GM23338 (cell line): Measurements from ENCODE around the gene AMBRA1. TPM values are rescaled to one million over a fixed set of nuclear protein-coding genes. Genes with fewer than 3 reads are reported as not detected.

ENCODE experiments used
- ATAC-seq: fragments of 200-7000 bp; cut with Tn5 transposase; 3 replicates; pipeline ENCODE4 v1.9.1; 2020
- DNase-seq: peaks from one replicate; pipeline ENCODE4 v3.0.0-alpha.2; 2015; ENCODE audit warnings: low spot score
- H2AFZ ChIP-seq: fragments of 200-600 bp; sonication (generic); 2 replicates; pipeline ENCODE4 v1.8.0; 2016; ENCODE audit warnings: antibody characterized with exemption, mild to moderate bottlenecking, moderate library complexity
- H3F3A ChIP-seq: fragments of 200-600 bp; sonication (generic); replicated peaks from 2 replicates; pipeline ENCODE4 v1.8.0; 2017; ENCODE audit warnings: antibody characterized with exemption, mixed run types, low read depth
- H3K27ac ChIP-seq: fragments of 200-600 bp; sonication (generic); 2 replicates; pipeline ENCODE4 v1.6.1; 2016; ENCODE audit warnings: low read depth
- H3K27me3 ChIP-seq: fragments of 200-600 bp; sonication (generic); 2 replicates; pipeline ENCODE4 v1.8.0; 2016; ENCODE audit warnings: mild to moderate bottlenecking, mixed run types, moderate library complexity; ENCODE audit not compliant: insufficient read depth
- H3K36me3 ChIP-seq: fragments of 200-600 bp; sonication (generic); 2 replicates; pipeline ENCODE4 v1.8.0; 2016; ENCODE audit warnings: mild to moderate bottlenecking; ENCODE audit not compliant: insufficient read depth
- H3K4me1 ChIP-seq: fragments of 200-600 bp; sonication (generic); 2 replicates; pipeline ENCODE4 v1.8.0; 2016; ENCODE audit warnings: mild to moderate bottlenecking, moderate library complexity; ENCODE audit not compliant: insufficient read depth
- H3K4me2 ChIP-seq: fragments of 200-600 bp; sonication (generic); 2 replicates; pipeline ENCODE4 v1.7.1; 2017; ENCODE audit warnings: mixed run types
- H3K4me3 ChIP-seq: fragments of 200-600 bp; sonication (generic); 2 replicates; pipeline ENCODE4 v1.6.1; 2016; ENCODE audit warnings: mixed run types
- H3K79me2 ChIP-seq: fragments of 200-600 bp; sonication (generic); replicated peaks from 2 replicates; pipeline ENCODE4 v1.8.0; 2017; ENCODE audit warnings: mild to moderate bottlenecking; ENCODE audit not compliant: insufficient read depth
- H3K9me2 ChIP-seq: fragments of 200-600 bp; sonication (generic); 2 replicates; pipeline ENCODE4 v1.8.0; 2017; ENCODE audit not compliant: insufficient read depth
- H4K20me1 ChIP-seq: fragments of 200-600 bp; sonication (generic); replicated peaks from 2 replicates; pipeline ENCODE4 v1.8.0; 2017; ENCODE audit warnings: mild to moderate bottlenecking; ENCODE audit not compliant: insufficient read depth
- H3K27ac Mint-ChIP-seq: 2 replicates; pipeline ENCODE4 v1.8.0; 2020; ENCODE audit warnings: inconsistent platforms, mild to moderate bottlenecking, moderate library complexity, mixed read lengths
- H3K27me3 Mint-ChIP-seq: 3 replicates; pipeline ENCODE4 v1.8.0; 2022; ENCODE audit warnings: low read depth, mild to moderate bottlenecking, moderate library complexity, mixed read lengths, inconsistent platforms; ENCODE audit not compliant: insufficient read depth, poor library complexity
- H3K36me3 Mint-ChIP-seq: 3 replicates; pipeline ENCODE4 v1.8.0; 2021; ENCODE audit warnings: low read depth, mild to moderate bottlenecking, inconsistent platforms, moderate library complexity, mixed read lengths
- H3K4me1 Mint-ChIP-seq: 3 replicates; pipeline ENCODE4 v1.8.0; 2020; ENCODE audit warnings: mild to moderate bottlenecking, inconsistent platforms, mixed read lengths
- H3K4me3 Mint-ChIP-seq: 3 replicates; pipeline ENCODE4 v1.8.0; 2021; ENCODE audit warnings: moderate library complexity, mild to moderate bottlenecking, inconsistent platforms, mixed read lengths
- H3K9me3 Mint-ChIP-seq: 3 replicates; pipeline ENCODE4 v1.8.0; 2020; ENCODE audit warnings: moderate library complexity, mild to moderate bottlenecking, inconsistent platforms, mixed read lengths
- CREB1 ChIP-seq: fragments of 250-450 bp; sonication (Bioruptor Pico); IDR thresholded peaks from 2 replicates; pipeline ENCODE4 v1.5.0; 2020; ENCODE audit warnings: low read depth, mild to moderate bottlenecking, moderate library complexity
- EZH2 ChIP-seq: fragments of 200-600 bp; sonication (generic); IDR thresholded peaks from one replicate; pipeline ENCODE4 v1.8.0; 2017; ENCODE audit warnings: antibody characterized with exemption, mild to moderate bottlenecking, low read depth; ENCODE audit not compliant: unreplicated experiment
- EZH2phosphoT487 ChIP-seq: fragments of 200-600 bp; sonication (generic); IDR thresholded peaks from one replicate; pipeline ENCODE4 v1.8.1; 2018; ENCODE audit warnings: antibody characterized with exemption; ENCODE audit not compliant: unreplicated experiment
- JUNB ChIP-seq: IDR thresholded peaks from one replicate; pipeline ENCODE4 v1.6.1; 2016; ENCODE audit warnings: antibody characterized with exemption; ENCODE audit not compliant: unreplicated experiment
- NANOG ChIP-seq: IDR thresholded peaks from 2 replicates; pipeline ENCODE4 v1.6.1; 2016; ENCODE audit warnings: antibody characterized with exemption, borderline replicate concordance
- POLR2AphosphoS5 ChIP-seq: IDR thresholded peaks from 2 replicates; pipeline ENCODE4 v1.6.1; 2016; ENCODE audit warnings: antibody characterized with exemption, low read depth
- STAT1 ChIP-seq: IDR thresholded peaks from one replicate; pipeline ENCODE4 v1.6.1; 2016; ENCODE audit warnings: antibody characterized with exemption; ENCODE audit not compliant: unreplicated experiment
- ZNF114 ChIP-seq: fragments of 250-450 bp; sonication (Bioruptor Pico); IDR thresholded peaks from 2 replicates; pipeline ENCODE4 v1.5.0; 2020; ENCODE audit warnings: mild to moderate bottlenecking, moderate library complexity
- ZNF331 ChIP-seq: fragments of 250-450 bp; sonication (Bioruptor Pico); IDR thresholded peaks from 2 replicates; pipeline ENCODE4 v1.5.0; 2020; ENCODE audit warnings: low read depth, mild to moderate bottlenecking, moderate library complexity
- polyA plus RNA-seq: library from polyadenylated mRNA; unstranded; fragments of >200 nt; fragmentation: Nextera tagmentation; extraction: Ambion mirVana; gene quantifications from 2 replicates; pipeline ENCODE4 v1.2.1, GENCODE V29; 2016
- total RNA-seq: library from RNA; depleted of rRNA; stranded (reverse); fragments of >200 nt; shearing (Covaris generic); gene quantifications from 2 replicates; pipeline ENCODE4 v1.2.3, GENCODE V29; 2014
- TF ChIP-seq, protein P1 (sequence below): fragments of 250-450 bp; sonication (Bioruptor Pico); IDR thresholded peaks from 2 replicates; pipeline ENCODE4 v1.5.0; 2020; ENCODE audit warnings: mild to moderate bottlenecking, moderate library complexity
- TF ChIP-seq, protein P2 (sequence below): IDR thresholded peaks from 2 replicates; pipeline ENCODE4 v1.6.1; 2016; ENCODE audit warnings: antibody characterized with exemption
- TF ChIP-seq, protein P3 (sequence below): IDR thresholded peaks from one replicate; pipeline ENCODE4 v1.6.1; 2018; ENCODE audit warnings: antibody characterized with exemption; ENCODE audit not compliant: unreplicated experiment
- TF ChIP-seq, protein P4 (sequence below), 2 experiments: fragments of 200-600 bp in 1 of 2; sonication (generic) in 1 of 2; conservative IDR thresholded peaks; 2 replicates each; pipeline versions ENCODE4 v1.5.1 to v1.6.1; 2016 to 2017; ENCODE audit warnings: antibody characterized with exemption in 2 of 2, low read depth in 2 of 2, mild to moderate bottlenecking in 2 of 2, moderate library complexity in 1 of 2

The AMBRA1 gene
- total and polyA plus RNA-seq, 2 experiments from 2014 or later = 8.3 to 34.8 TPM

DNA sequence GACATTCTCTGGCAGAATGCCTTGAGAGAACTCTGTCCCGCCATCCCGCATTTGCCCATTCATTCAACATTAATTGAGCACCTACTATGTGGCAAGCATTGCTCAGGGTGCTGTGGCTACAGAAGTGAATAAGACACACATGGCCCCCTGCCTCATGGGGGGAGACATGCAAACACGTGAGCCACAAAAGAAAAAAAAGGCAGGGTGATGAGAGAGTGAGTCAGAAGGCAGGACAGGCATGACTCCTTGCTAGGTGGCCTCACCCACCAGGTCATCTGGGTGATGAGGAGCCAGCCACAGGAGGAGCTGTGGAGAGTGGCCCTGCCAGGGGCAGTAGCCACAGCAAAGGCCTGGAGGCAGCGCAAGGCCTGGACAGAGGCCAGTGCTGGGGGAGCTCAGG is 207.1 kb downstream of the AMBRA1 start:
- Mint-ChIP-seq H3K27ac (no peak overlapping the region), H3K4me1 (peaks cover 34% of the 10 kb centered on the region), H3K27me3 (peaks cover 55% of the 10 kb centered on the region), H3K9me3 (no peaks in the 10 kb centered on the region; the same call in 1 of the 3 replicates), H3K4me3 (no peak overlapping the region; the same call in 2 of the 3 replicates), H3K36me3 (peaks cover 11% of the 10 kb centered on the region)
- Histone ChIP-seq H3K9me2 (no peaks in the 10 kb centered on the region), H3K4me2 (no peak overlapping the region), H3K27me3 (peaks cover 45% of the 10 kb centered on the region), H3F3A (peaks cover 27% of the 10 kb centered on the region), H3K36me3 (no peaks in the 10 kb centered on the region; the same call in 1 of the 2 replicates), H2AFZ (no peak overlapping the region), H4K20me1 (peaks cover 7% of the 10 kb centered on the region), H3K27ac (no peak overlapping the region), H3K4me3 (no peak overlapping the region), H3K4me1 (peaks cover 40% of the 10 kb centered on the region), H3K79me2 (no peaks in the 10 kb centered on the region)
- TF ChIP-seq ZNF114 (CRISPR knock-in tag) = no peak
- TF ChIP-seq CREB1 (CRISPR knock-in tag) = no peak
- no peak for TF ChIP-seq STAT1
- no peak for TF ChIP-seq JUNB
- TF ChIP-seq, protein P1, sequence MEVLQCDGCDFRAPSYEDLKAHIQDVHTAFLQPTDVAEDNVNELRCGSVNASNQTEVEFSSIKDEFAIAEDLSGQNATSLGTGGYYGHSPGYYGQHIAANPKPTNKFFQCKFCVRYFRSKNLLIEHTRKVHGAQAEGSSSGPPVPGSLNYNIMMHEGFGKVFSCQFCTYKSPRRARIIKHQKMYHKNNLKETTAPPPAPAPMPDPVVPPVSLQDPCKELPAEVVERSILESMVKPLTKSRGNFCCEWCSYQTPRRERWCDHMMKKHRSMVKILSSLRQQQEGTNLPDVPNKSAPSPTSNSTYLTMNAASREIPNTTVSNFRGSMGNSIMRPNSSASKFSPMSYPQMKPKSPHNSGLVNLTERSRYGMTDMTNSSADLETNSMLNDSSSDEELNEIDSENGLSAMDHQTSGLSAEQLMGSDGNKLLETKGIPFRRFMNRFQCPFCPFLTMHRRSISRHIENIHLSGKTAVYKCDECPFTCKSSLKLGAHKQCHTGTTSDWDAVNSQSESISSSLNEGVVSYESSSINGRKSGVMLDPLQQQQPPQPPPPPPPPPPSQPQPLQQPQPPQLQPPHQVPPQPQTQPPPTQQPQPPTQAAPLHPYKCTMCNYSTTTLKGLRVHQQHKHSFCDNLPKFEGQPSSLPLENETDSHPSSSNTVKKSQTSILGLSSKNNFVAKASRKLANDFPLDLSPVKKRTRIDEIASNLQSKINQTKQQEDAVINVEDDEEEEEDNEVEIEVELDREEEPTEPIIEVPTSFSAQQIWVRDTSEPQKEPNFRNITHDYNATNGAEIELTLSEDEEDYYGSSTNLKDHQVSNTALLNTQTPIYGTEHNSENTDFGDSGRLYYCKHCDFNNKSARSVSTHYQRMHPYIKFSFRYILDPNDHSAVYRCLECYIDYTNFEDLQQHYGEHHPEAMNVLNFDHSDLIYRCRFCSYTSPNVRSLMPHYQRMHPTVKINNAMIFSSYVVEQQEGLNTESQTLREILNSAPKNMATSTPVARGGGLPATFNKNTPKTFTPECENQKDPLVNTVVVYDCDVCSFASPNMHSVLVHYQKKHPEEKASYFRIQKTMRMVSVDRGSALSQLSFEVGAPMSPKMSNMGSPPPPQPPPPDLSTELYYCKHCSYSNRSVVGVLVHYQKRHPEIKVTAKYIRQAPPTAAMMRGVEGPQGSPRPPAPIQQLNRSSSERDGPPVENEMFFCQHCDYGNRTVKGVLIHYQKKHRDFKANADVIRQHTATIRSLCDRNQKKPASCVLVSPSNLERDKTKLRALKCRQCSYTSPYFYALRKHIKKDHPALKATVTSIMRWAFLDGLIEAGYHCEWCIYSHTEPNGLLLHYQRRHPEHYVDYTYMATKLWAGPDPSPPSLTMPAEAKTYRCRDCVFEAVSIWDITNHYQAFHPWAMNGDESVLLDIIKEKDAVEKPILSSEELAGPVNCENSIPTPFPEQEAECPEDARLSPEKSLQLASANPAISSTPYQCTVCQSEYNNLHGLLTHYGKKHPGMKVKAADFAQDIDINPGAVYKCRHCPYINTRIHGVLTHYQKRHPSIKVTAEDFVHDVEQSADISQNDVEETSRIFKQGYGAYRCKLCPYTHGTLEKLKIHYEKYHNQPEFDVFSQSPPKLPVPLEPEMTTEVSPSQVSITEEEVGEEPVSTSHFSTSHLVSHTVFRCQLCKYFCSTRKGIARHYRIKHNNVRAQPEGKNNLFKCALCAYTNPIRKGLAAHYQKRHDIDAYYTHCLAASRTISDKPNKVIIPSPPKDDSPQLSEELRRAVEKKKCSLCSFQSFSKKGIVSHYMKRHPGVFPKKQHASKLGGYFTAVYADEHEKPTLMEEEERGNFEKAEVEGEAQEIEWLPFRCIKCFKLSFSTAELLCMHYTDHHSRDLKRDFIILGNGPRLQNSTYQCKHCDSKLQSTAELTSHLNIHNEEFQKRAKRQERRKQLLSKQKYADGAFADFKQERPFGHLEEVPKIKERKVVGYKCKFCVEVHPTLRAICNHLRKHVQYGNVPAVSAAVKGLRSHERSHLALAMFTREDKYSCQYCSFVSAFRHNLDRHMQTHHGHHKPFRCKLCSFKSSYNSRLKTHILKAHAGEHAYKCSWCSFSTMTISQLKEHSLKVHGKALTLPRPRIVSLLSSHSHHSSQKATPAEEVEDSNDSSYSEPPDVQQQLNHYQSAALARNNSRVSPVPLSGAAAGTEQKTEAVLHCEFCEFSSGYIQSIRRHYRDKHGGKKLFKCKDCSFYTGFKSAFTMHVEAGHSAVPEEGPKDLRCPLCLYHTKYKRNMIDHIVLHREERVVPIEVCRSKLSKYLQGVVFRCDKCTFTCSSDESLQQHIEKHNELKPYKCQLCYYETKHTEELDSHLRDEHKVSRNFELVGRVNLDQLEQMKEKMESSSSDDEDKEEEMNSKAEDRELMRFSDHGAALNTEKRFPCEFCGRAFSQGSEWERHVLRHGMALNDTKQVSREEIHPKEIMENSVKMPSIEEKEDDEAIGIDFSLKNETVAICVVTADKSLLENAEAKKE (CRISPR knock-in tag) = no peak
- TF ChIP-seq POLR2AphosphoS5 = no peak
- TF ChIP-seq ZNF331 (CRISPR knock-in tag) = no peak
- TF ChIP-seq, protein P2, sequence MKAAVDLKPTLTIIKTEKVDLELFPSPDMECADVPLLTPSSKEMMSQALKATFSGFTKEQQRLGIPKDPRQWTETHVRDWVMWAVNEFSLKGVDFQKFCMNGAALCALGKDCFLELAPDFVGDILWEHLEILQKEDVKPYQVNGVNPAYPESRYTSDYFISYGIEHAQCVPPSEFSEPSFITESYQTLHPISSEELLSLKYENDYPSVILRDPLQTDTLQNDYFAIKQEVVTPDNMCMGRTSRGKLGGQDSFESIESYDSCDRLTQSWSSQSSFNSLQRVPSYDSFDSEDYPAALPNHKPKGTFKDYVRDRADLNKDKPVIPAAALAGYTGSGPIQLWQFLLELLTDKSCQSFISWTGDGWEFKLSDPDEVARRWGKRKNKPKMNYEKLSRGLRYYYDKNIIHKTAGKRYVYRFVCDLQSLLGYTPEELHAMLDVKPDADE = no peak
- no peak for TF ChIP-seq NANOG
- no peak for TF ChIP-seq EZH2phosphoT487
- TF ChIP-seq, protein P3, sequence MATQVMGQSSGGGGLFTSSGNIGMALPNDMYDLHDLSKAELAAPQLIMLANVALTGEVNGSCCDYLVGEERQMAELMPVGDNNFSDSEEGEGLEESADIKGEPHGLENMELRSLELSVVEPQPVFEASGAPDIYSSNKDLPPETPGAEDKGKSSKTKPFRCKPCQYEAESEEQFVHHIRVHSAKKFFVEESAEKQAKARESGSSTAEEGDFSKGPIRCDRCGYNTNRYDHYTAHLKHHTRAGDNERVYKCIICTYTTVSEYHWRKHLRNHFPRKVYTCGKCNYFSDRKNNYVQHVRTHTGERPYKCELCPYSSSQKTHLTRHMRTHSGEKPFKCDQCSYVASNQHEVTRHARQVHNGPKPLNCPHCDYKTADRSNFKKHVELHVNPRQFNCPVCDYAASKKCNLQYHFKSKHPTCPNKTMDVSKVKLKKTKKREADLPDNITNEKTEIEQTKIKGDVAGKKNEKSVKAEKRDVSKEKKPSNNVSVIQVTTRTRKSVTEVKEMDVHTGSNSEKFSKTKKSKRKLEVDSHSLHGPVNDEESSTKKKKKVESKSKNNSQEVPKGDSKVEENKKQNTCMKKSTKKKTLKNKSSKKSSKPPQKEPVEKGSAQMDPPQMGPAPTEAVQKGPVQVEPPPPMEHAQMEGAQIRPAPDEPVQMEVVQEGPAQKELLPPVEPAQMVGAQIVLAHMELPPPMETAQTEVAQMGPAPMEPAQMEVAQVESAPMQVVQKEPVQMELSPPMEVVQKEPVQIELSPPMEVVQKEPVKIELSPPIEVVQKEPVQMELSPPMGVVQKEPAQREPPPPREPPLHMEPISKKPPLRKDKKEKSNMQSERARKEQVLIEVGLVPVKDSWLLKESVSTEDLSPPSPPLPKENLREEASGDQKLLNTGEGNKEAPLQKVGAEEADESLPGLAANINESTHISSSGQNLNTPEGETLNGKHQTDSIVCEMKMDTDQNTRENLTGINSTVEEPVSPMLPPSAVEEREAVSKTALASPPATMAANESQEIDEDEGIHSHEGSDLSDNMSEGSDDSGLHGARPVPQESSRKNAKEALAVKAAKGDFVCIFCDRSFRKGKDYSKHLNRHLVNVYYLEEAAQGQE = no peak
- TF ChIP-seq EZH2 = no peak
- TF ChIP-seq, protein P4, sequence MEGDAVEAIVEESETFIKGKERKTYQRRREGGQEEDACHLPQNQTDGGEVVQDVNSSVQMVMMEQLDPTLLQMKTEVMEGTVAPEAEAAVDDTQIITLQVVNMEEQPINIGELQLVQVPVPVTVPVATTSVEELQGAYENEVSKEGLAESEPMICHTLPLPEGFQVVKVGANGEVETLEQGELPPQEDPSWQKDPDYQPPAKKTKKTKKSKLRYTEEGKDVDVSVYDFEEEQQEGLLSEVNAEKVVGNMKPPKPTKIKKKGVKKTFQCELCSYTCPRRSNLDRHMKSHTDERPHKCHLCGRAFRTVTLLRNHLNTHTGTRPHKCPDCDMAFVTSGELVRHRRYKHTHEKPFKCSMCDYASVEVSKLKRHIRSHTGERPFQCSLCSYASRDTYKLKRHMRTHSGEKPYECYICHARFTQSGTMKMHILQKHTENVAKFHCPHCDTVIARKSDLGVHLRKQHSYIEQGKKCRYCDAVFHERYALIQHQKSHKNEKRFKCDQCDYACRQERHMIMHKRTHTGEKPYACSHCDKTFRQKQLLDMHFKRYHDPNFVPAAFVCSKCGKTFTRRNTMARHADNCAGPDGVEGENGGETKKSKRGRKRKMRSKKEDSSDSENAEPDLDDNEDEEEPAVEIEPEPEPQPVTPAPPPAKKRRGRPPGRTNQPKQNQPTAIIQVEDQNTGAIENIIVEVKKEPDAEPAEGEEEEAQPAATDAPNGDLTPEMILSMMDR (conservative IDR thresholded peaks at IDR 0.05; ENCODE audit: low read depth in 2 of 2) = no peak
- no peak for DNase-seq
- no peak for ATAC-seq
